GM04503 (cell line): ENCODE results near the gene SORL1.
"Not testable (repeated sequence)": the region's sequence is repeated elsewhere in the genome, so short reads cannot be mapped to it uniquely, and the experiment has no call there.

Source experiments
- DNase-seq: peaks from one replicate; pipeline ENCODE4 v3.0.0-alpha.2; 2012; ENCODE audit warnings: low read depth

Gene SORL1

GRCh38 chr11:121474680-121475079, 22.6 kb downstream of the SORL1 start:
- no peak for DNase-seq

- DNase-seq, result no peak
Observed at GRCh38 chr11:121476379-121477032, 24.4 kb downstream of the SORL1 start.

GRCh38 chr11:121478226-121478894, 26.2 kb downstream of the SORL1 start:
- no peak for DNase-seq

GRCh38 chr11:121478895-121479697, 27.0 kb downstream of the SORL1 start:
- no peak for DNase-seq

- DNase-seq, result no peak
Observed at GRCh38 chr11:121479698-121480238, 27.7 kb downstream of the SORL1 start.

- not testable (repeated sequence) for DNase-seq
Observed at GRCh38 chr11:121481484-121482230, 29.5 kb downstream of the SORL1 start.

GRCh38 chr11:121482231-121483129, 30.4 kb downstream of the SORL1 start:
- DNase-seq, result no peak

GRCh38 chr11:121483805-121484480, 31.8 kb downstream of the SORL1 start:
- no peak for DNase-seq

- DNase-seq, result no peak
Observed at GRCh38 chr11:121485216-121485615, 33.1 kb downstream of the SORL1 start.

GRCh38 chr11:121486054-121486453, 33.9 kb downstream of the SORL1 start:
- DNase-seq, result no peak

- no peak for DNase-seq
Observed at GRCh38 chr11:121487191-121487590, 35.1 kb downstream of the SORL1 start.

- no peak for DNase-seq
Observed at GRCh38 chr11:121488170-121488569, 36.1 kb downstream of the SORL1 start.

GRCh38 chr11:121488641-121489040, 36.5 kb downstream of the SORL1 start:
- DNase-seq, result no peak

- no peak for DNase-seq
Observed at GRCh38 chr11:121489823-121490222, 37.7 kb downstream of the SORL1 start.

GRCh38 chr11:121494355-121495099, 42.4 kb downstream of the SORL1 start:
- no peak for DNase-seq

- DNase-seq, result no peak
Observed at GRCh38 chr11:121497176-121497998, 45.3 kb downstream of the SORL1 start.

- no peak for DNase-seq
Observed at GRCh38 chr11:121499405-121499804, 47.3 kb downstream of the SORL1 start.

GRCh38 chr11:121500275-121500674, 48.2 kb downstream of the SORL1 start:
- DNase-seq, result no peak

- DNase-seq, result no peak
Observed at GRCh38 chr11:121500717-121501116, 48.6 kb downstream of the SORL1 start.
